ENCODE data around the gene TSPAN8. TPM values are rescaled to one million over a fixed set of nuclear protein-coding genes. Genes with fewer than 3 reads are reported as not detected.

Gene TSPAN8
- total RNA-seq, 3 donors from 2014 or later (not counting 1 experiment from before 2014, with no cell fraction given), result not detected

DNA sequence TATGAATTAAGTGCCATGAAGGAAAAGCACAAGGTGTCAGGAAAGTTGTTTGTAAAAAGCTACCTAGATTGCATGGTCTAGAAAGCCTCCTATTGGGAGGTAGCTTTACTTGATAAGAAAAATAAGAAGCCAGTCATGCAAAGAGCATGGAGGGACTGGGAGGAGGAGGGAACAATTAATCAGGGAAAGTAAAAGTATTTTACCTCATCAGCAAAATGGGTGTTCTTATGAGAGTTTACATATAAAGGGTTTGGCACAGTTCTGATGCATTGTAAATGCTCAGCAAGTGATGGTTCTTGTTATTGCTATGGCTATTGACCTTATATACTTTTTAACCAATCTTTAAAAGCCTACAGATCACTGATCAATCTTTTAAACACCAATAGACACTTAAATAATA lies 17.0 kb upstream of the TSPAN8 start:
- Histone ChIP-seq H3K36me3 (ENCODE audit: control insufficient read depth, insufficient read depth, low read length) (no peaks in the 10 kb centered on the region), H3K27me3 (ENCODE audit: control insufficient read depth, insufficient read depth, low read length) (no peaks in the 10 kb centered on the region), H3K9me3 (ENCODE audit: control insufficient read depth, insufficient read depth, low read length) (no peaks in the 10 kb centered on the region), H3K4me3 (ENCODE audit: low read length) (no peak overlapping the region), H3K4me1 (ENCODE audit: control insufficient read depth, insufficient read depth, low read length) (no peaks in the 10 kb centered on the region), H3K27ac (ENCODE audit: low read length) (no peak overlapping the region)
- Mint-ChIP-seq H3K4me1 (no peaks in the 10 kb centered on the region), H3K4me3 (no peak overlapping the region), H3K36me3 (no peaks in the 10 kb centered on the region), H3K27ac (no peak overlapping the region), H3K27me3 (ENCODE audit: low read depth in 2 of 2) (no peaks in the 10 kb centered on the region), H3K9me3 (peaks cover 10 to 16% of the 10 kb centered on the region in 2 donors)
- intact Hi-C loops (cut with micrococcal nuclease), result no loop called here
- no peak for ATAC-seq
- TF ChIP-seq, protein P1, sequence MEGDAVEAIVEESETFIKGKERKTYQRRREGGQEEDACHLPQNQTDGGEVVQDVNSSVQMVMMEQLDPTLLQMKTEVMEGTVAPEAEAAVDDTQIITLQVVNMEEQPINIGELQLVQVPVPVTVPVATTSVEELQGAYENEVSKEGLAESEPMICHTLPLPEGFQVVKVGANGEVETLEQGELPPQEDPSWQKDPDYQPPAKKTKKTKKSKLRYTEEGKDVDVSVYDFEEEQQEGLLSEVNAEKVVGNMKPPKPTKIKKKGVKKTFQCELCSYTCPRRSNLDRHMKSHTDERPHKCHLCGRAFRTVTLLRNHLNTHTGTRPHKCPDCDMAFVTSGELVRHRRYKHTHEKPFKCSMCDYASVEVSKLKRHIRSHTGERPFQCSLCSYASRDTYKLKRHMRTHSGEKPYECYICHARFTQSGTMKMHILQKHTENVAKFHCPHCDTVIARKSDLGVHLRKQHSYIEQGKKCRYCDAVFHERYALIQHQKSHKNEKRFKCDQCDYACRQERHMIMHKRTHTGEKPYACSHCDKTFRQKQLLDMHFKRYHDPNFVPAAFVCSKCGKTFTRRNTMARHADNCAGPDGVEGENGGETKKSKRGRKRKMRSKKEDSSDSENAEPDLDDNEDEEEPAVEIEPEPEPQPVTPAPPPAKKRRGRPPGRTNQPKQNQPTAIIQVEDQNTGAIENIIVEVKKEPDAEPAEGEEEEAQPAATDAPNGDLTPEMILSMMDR (IDR thresholded peaks at IDR 0.05), result no peak
- no peak for DNase-seq

DNA sequence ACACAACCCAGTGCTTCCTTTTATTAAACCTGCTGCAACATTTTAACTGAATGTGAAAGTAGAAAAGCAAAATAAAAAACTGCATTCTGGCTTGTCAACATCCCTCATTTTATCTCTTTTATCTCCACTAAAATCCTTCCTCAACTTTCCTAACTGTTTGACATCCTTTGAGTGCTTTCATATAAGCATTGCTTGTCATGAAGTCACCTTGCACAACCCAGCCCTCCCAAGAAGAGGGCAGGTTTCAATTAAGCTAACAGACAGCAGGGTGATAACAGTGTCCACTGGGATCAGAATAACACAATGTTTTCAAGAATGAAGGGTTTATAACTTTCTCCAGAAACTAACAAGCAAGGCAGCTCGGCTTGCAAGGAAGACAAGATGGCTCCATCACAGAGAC lies 16.3 kb upstream of the TSPAN8 start:
- DNase-seq, result no peak
- Histone ChIP-seq H3K27ac (ENCODE audit: low read length) (no peak overlapping the region), H3K27me3 (ENCODE audit: control insufficient read depth, insufficient read depth, low read length) (no peaks in the 10 kb centered on the region), H3K36me3 (ENCODE audit: control insufficient read depth, insufficient read depth, low read length) (no peaks in the 10 kb centered on the region), H3K4me1 (ENCODE audit: control insufficient read depth, insufficient read depth, low read length) (no peaks in the 10 kb centered on the region), H3K4me3 (ENCODE audit: low read length) (no peak overlapping the region), H3K9me3 (ENCODE audit: control insufficient read depth, insufficient read depth, low read length) (no peaks in the 10 kb centered on the region)
- H3K4me1 Mint-ChIP-seq, result no peaks in the 10 kb centered on the region
- intact Hi-C loops (cut with micrococcal nuclease), result no loop called here
- H3K9me3 Mint-ChIP-seq, result peaks cover 9 to 18% of the 10 kb centered on the region in 2 donors
- ATAC-seq, result no peak
- no peaks in the 10 kb centered on the region for H3K36me3 Mint-ChIP-seq
- no peak overlapping the region for H3K27ac Mint-ChIP-seq
- H3K27me3 Mint-ChIP-seq (ENCODE audit: low read depth in 2 of 2), result no peaks in the 10 kb centered on the region
- no peak overlapping the region for H3K4me3 Mint-ChIP-seq
- TF ChIP-seq, protein P1 (IDR thresholded peaks at IDR 0.05), result no peak
- whole genome bisulfite sequencing (ENCODE audit: insufficient coverage), result 81% methylated on average over 1 of the region's 1 CpG

DNA sequence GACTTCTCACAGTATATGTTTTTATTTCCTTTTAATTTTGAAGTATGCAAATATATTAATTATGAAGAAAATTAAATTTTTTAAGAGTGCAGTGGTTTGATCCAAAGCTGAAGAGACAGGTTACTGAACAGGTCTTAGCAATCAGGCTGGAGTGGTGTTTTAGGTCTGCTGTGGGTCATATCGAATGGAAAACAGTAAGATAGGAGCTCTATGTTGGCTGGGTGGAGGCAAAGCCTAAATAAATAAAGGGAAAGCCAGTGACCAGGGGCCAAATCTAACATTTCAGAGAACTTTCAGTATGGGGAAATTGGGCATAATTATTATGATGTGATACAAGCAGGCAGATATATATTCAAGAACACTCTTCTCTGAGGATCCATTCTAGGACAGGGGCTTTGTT lies 12.7 kb upstream of the TSPAN8 start:
- peaks cover 11 to 16% of the 10 kb centered on the region in 2 donors for H3K9me3 Mint-ChIP-seq
- no peak for ATAC-seq

DNA sequence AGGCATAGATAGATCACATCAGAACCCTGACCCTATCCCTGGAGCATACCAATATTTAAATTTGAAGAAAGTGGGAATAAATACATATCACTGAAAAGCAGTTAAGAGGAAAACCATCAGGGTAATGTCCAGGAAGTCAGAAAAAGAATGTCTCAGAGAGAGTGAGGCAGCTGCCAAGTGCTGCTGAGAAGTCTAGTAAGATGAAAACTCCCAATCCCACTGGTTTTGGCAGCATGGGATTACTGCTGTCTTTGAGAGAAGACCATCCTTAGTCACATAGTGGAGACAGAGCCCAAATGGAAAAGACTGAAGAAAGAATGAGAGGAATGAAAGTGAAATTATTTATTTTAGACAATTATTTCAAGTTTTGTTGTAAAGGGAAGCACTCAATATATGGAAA lies 11.5 kb upstream of the TSPAN8 start:
- Histone ChIP-seq H3K4me3 (ENCODE audit: low read length) (no peak overlapping the region), H3K27me3 (ENCODE audit: control insufficient read depth, insufficient read depth, low read length) (no peaks in the 10 kb centered on the region), H3K4me1 (ENCODE audit: control insufficient read depth, insufficient read depth, low read length) (no peaks in the 10 kb centered on the region), H3K9me3 (ENCODE audit: control insufficient read depth, insufficient read depth, low read length) (peaks cover 6% of the 10 kb centered on the region), H3K27ac (ENCODE audit: low read length) (no peak overlapping the region), H3K36me3 (ENCODE audit: control insufficient read depth, insufficient read depth, low read length) (no peaks in the 10 kb centered on the region)
- H3K9me3 Mint-ChIP-seq, result peaks cover 11 to 18% of the 10 kb centered on the region in 2 donors
- no peak overlapping the region for H3K4me3 Mint-ChIP-seq
- intact Hi-C loops (cut with micrococcal nuclease), result no loop called here
- TF ChIP-seq, protein P1 (IDR thresholded peaks at IDR 0.05), result no peak
- H3K27me3 Mint-ChIP-seq (ENCODE audit: low read depth in 2 of 2), result no peaks in the 10 kb centered on the region
- no peak for ATAC-seq
- H3K4me1 Mint-ChIP-seq, result no peaks in the 10 kb centered on the region
- no peak overlapping the region for H3K27ac Mint-ChIP-seq
- no peak for DNase-seq
- no peaks in the 10 kb centered on the region for H3K36me3 Mint-ChIP-seq

More for the DNA sequence above, 12.7 kb upstream of the TSPAN8 start:
- Histone ChIP-seq H3K36me3 (ENCODE audit: control insufficient read depth, insufficient read depth, low read length) (no peaks in the 10 kb centered on the region), H3K4me3 (ENCODE audit: low read length) (no peak overlapping the region), H3K27ac (ENCODE audit: low read length) (no peak overlapping the region), H3K4me1 (ENCODE audit: control insufficient read depth, insufficient read depth, low read length) (no peaks in the 10 kb centered on the region), H3K27me3 (ENCODE audit: control insufficient read depth, insufficient read depth, low read length) (no peaks in the 10 kb centered on the region), H3K9me3 (ENCODE audit: control insufficient read depth, insufficient read depth, low read length) (peaks cover 3% of the 10 kb centered on the region)
- Mint-ChIP-seq H3K36me3 (no peaks in the 10 kb centered on the region), H3K4me1 (no peaks in the 10 kb centered on the region), H3K27ac (no peak overlapping the region), H3K4me3 (no peak overlapping the region), H3K27me3 (ENCODE audit: low read depth in 2 of 2) (no peaks in the 10 kb centered on the region)
- intact Hi-C loops (cut with micrococcal nuclease), result no loop called here
- WGBS (ENCODE audit: insufficient coverage), result 52% methylated on average over 1 of the region's 1 CpG
- TF ChIP-seq, protein P1 (IDR thresholded peaks at IDR 0.05), result no peak
- no peak for DNase-seq

All from natural killer cell (primary cell).